Measurements from ENCODE around the gene ZNF575.

ZNF575 gene

DNA sequence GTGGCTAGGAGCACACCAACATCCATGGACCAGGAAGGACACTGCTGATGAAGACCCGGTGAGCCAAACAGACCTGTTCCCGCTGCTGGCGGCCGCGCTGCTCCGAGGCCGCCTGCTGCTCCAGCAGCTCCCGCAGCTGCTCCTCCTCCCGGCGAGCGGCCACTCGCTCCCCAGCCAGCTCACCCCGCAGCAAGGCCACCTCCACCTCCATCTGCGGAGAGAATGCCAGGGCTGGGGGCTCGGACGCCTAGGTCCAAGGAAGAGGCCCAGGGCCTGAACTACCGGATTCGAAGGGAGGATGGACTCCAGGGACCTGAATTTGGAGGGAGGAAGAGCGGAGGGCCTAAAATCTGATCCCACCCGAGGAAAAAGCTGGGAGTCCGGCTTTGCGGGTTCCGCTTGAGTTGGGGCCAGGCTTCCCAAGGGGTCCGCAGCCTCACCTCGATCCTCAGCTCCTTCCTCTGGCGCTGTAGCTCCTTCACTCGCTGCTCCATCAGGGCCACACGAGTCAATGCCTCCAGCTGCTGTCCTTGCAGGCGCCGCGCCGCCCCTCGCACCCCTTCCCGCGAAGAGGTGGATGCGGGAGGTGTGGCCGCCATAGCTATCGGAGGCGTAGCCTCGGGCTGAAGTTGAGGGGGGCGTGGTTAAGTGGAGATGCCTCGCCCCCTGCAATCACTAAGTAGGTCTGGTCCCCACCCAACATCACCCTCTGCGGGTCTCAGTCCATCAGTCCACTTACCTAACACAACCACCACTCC lies 31.1 kb upstream of the ZNF575 start:
- H3K4me3 ChIP-seq (ENCODE audit: low read depth, low read length), result peak overlapping the region; percentile 4
- in situ Hi-C loops (cut with HindIII; ENCODE audit: low sequenced_read_pairs), result no loop called here
- DNase-seq (ENCODE audit: low read depth), result no peak
- TF ChIP-seq, protein P1, sequence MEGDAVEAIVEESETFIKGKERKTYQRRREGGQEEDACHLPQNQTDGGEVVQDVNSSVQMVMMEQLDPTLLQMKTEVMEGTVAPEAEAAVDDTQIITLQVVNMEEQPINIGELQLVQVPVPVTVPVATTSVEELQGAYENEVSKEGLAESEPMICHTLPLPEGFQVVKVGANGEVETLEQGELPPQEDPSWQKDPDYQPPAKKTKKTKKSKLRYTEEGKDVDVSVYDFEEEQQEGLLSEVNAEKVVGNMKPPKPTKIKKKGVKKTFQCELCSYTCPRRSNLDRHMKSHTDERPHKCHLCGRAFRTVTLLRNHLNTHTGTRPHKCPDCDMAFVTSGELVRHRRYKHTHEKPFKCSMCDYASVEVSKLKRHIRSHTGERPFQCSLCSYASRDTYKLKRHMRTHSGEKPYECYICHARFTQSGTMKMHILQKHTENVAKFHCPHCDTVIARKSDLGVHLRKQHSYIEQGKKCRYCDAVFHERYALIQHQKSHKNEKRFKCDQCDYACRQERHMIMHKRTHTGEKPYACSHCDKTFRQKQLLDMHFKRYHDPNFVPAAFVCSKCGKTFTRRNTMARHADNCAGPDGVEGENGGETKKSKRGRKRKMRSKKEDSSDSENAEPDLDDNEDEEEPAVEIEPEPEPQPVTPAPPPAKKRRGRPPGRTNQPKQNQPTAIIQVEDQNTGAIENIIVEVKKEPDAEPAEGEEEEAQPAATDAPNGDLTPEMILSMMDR (IDR thresholded peaks at IDR 0.05; ENCODE audit: low read depth, low read length, missing control alignments), result no peak

DNA sequence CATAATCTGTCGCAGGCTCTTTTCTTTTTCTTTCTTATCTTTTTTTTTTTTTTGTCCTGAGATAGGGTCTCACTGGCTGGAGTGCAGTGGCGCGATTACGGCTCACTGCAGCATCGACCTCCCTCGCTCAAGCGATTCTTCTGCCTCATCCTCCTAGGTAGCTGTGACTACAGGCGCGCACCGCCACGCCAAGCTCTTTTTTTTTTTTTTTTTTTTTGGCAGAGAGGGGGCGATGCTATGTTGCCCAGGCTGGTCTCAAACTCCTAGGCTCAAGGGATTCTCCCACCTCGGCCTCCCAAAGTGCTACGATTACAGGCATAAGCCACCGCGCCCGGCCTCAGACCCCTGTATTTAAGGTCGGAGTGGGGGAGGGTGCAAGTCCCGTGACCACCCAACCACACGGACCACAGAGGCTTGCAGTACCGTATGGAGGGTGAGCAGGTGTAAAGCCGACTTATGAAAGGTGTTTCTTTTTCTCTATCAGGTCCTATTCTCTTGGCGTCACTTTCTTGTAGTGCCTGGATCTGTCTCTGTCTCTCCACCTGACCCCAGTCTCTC lies 30.5 kb upstream of the ZNF575 start:
- TF ChIP-seq, protein P1 (IDR thresholded peaks at IDR 0.05; ENCODE audit: low read depth, low read length, missing control alignments), result no peak
- no peak for DNase-seq (ENCODE audit: low read depth)
- in situ Hi-C loops (cut with HindIII; ENCODE audit: low sequenced_read_pairs), result no loop called here
- H3K4me3 ChIP-seq (ENCODE audit: low read depth, low read length), result no peak overlapping the region

- in situ Hi-C loops (cut with HindIII; ENCODE audit: low sequenced_read_pairs), result no loop called here
- TF ChIP-seq, protein P1 (IDR thresholded peaks at IDR 0.05; ENCODE audit: low read depth, low read length, missing control alignments), result no peak
- peak overlapping the region; percentile 64 for H3K4me3 ChIP-seq (ENCODE audit: low read depth, low read length)
- DNase-seq (ENCODE audit: low read depth), result peak; percentile 51
Observed at GRCh38 chr19:43503501-43504425, 29.2 kb upstream of the ZNF575 start.

GRCh38 chr19:43504426-43505185 lies 28.4 kb upstream of the ZNF575 start, which contains the start of gene PHLDB3:
Gene PHLDB3 (minus strand): TSS chr19:43504746. CDS start chr19:43504118, 628 bp downstream.
- peak within 1 kb of the TSS; percentile 64 for H3K4me3 ChIP-seq (ENCODE audit: low read depth, low read length)
- in situ Hi-C loops (cut with HindIII; ENCODE audit: low sequenced_read_pairs), result no loop called here
- TF ChIP-seq, protein P1 (IDR thresholded peaks at IDR 0.05; ENCODE audit: low read depth, low read length, missing control alignments), result no peak
- no peak for DNase-seq (ENCODE audit: low read depth)

DNA sequence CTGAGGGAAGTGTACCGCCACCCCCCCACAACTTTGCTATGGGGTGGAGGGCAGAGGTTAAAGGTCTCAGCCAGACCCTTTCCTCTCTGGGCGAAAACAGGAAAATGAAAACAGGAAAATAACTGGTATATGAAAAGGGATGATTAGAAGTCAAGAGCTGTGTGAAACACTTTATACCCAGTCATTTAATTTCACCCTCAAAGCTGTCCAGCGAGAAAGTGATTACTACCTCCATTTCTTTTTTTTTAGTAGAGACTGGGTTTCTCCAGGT lies 27.9 kb upstream of the ZNF575 start:
- no peak for DNase-seq (ENCODE audit: low read depth)
- in situ Hi-C loops (cut with HindIII; ENCODE audit: low sequenced_read_pairs), result no loop called here
- TF ChIP-seq, protein P1 (IDR thresholded peaks at IDR 0.05; ENCODE audit: low read depth, low read length, missing control alignments), result no peak
- no peak overlapping the region for H3K4me3 ChIP-seq (ENCODE audit: low read depth, low read length)

- in situ Hi-C loops (cut with HindIII; ENCODE audit: low sequenced_read_pairs), result no loop called here
- no peak for DNase-seq (ENCODE audit: low read depth)
- TF ChIP-seq, protein P1 (IDR thresholded peaks at IDR 0.05; ENCODE audit: low read depth, low read length, missing control alignments), result no peak
- no peak overlapping the region for H3K4me3 ChIP-seq (ENCODE audit: low read depth, low read length)
Observed at GRCh38 chr19:43505941-43506340, 27.0 kb upstream of the ZNF575 start.
